Peyer's patch (tissue), 4 donors: ENCODE results near the gene NR2F2.
A peak's percentile ranks its signal among the peaks of the same experiment; 100 is the strongest.

Source experiments
- CTCF ChIP-seq, 6 experiments: fragments of 450-650 bp in 4 of 6; fragments of 200-600 bp in 2 of 6; sonication (generic) in 1 of 6; IDR thresholded peaks; one replicate each; pipeline ENCODE4 v1.5.1; 2017 to 2019; ENCODE audit warnings: antibody characterized with exemption in 6 of 6, mild to moderate bottlenecking in 3 of 6, moderate library complexity in 1 of 6
- POLR2A ChIP-seq, 2 donors: fragments of 450-650 bp; IDR thresholded peaks; one replicate each; pipeline ENCODE4 v1.5.1; 2017; ENCODE audit warnings: antibody characterized with exemption in 2 of 2, mild to moderate bottlenecking in 2 of 2, moderate library complexity in 2 of 2

GRCh38 chr15:96354731-96355567 lies 24.4 kb downstream of the NR2F2 start:
- TF ChIP-seq CTCF (IDR thresholded peaks at IDR 0.05): peak in 4 of 6 experiments; percentile 8 to 47 (median 44)
- TF ChIP-seq POLR2A (IDR thresholded peaks at IDR 0.05): no peak
